Dedifferentiated amniotic fluid mesenchymal stem cell (primary cell): ENCODE data around the gene CBX8.

Source experiments
- DNase-seq: peaks from one replicate; pipeline ENCODE4 v3.0.0-alpha.2; 2016; ENCODE audit errors: extremely low spot score

Gene CBX8

GRCh38 chr17:79796763-79797491 is at the start of gene CBX8:
Gene CBX8 (minus strand): TSS chr17:79797077. CDS start chr17:79796998, 79 bp downstream.
- peak; percentile 99 for DNase-seq

- DNase-seq, result no peak
These were observed 48.7 kb upstream of the CBX8 start for GRCh38 chr17:79845601-79845949.

- no peak for DNase-seq
These were observed 48.2 kb upstream of the CBX8 start for GRCh38 chr17:79844869-79845600.

- DNase-seq, result no peak
These were observed 47.2 kb upstream of the CBX8 start for GRCh38 chr17:79843816-79844800.

- no peak for DNase-seq
These were observed 46.6 kb upstream of the CBX8 start for GRCh38 chr17:79843474-79843815.

- DNase-seq, result no peak
These were observed 46.0 kb upstream of the CBX8 start for GRCh38 chr17:79842656-79843473.

- no peak for DNase-seq
These were observed 45.3 kb upstream of the CBX8 start for GRCh38 chr17:79842136-79842655.

GRCh38 chr17:79841369-79842135 is 44.7 kb upstream of the CBX8 start:
- no peak for DNase-seq

- no peak for DNase-seq
These were observed 44.1 kb upstream of the CBX8 start for GRCh38 chr17:79840989-79841286.

- peak; percentile 43 for DNase-seq
These were observed 43.6 kb upstream of the CBX8 start for GRCh38 chr17:79840269-79840988.

- peak; percentile 92 for DNase-seq
These were observed 42.7 kb upstream of the CBX8 start, which contains the start of gene CBX4 for GRCh38 chr17:79839356-79840268. Gene CBX4 (minus strand): TSS chr17:79839440. CDS start chr17:79839251, 189 bp downstream.

GRCh38 chr17:79838522-79839274 is 41.8 kb upstream of the CBX8 start:
- peak; percentile 39 for DNase-seq

GRCh38 chr17:79837888-79838521 is 41.1 kb upstream of the CBX8 start:
- DNase-seq, result no peak

GRCh38 chr17:79836972-79837887 is 40.4 kb upstream of the CBX8 start:
- DNase-seq, result peak; percentile 37

GRCh38 chr17:79836510-79836971 is 39.7 kb upstream of the CBX8 start:
- DNase-seq, result no peak

GRCh38 chr17:79835953-79836509 is 39.2 kb upstream of the CBX8 start:
- no peak for DNase-seq
